Fibroblast of lung (primary cell): ENCODE results near the gene TMEM26.

ENCODE experiments used
- EZH2 ChIP-seq: IDR thresholded peaks from 2 replicates; pipeline ENCODE4 v1.5.1; 2012; ENCODE audit warnings: low read length, control low read depth, mild to moderate bottlenecking; ENCODE audit errors: missing control alignments
- TF ChIP-seq, protein P1 (sequence below), 2 donors: IDR thresholded peaks in 1 of 2; conservative IDR thresholded peaks in 1 of 2; 1 replicate in 1 of 2; 2 replicates in 1 of 2; pipeline ENCODE4 v1.5.1; 2011 to 2012; ENCODE audit warnings: low read length in 2 of 2, control low read depth in 1 of 2, inconsistent platforms in 1 of 2, low read depth in 1 of 2, mild to moderate bottlenecking in 1 of 2

DNA sequence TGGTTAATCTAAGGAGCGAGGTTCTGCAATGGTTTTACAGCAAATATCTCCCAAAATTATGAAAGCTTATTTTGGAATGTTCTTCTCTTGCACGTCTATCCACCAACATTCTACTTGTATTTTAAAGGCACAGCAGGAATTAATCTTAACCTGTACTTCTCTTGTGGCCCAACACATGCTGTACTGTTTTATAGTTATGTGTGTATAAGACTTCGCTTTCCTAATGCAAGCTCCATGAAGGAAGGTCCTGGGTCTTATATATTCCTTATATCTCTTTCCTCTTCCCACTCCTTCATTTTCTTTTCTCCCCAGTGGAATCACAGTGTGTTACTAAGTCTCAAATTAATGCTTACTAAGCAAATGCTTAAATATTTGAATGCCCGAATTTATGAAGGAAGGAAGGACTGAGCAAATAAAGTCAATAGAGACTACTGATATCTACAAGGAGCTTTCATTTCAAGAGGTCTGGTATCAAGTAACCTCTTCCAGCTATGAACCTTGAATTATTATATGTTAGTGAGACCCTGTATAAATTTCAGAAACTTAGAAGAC lies 14.0 kb downstream of the TMEM26 start:
- no peak for TF ChIP-seq EZH2
- TF ChIP-seq, protein P1, sequence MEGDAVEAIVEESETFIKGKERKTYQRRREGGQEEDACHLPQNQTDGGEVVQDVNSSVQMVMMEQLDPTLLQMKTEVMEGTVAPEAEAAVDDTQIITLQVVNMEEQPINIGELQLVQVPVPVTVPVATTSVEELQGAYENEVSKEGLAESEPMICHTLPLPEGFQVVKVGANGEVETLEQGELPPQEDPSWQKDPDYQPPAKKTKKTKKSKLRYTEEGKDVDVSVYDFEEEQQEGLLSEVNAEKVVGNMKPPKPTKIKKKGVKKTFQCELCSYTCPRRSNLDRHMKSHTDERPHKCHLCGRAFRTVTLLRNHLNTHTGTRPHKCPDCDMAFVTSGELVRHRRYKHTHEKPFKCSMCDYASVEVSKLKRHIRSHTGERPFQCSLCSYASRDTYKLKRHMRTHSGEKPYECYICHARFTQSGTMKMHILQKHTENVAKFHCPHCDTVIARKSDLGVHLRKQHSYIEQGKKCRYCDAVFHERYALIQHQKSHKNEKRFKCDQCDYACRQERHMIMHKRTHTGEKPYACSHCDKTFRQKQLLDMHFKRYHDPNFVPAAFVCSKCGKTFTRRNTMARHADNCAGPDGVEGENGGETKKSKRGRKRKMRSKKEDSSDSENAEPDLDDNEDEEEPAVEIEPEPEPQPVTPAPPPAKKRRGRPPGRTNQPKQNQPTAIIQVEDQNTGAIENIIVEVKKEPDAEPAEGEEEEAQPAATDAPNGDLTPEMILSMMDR (conservative IDR thresholded peaks at IDR 0.05 in 1 of 2, IDR thresholded peaks at IDR 0.05 in 1 of 2; ENCODE audit: low read depth in 1 of 2, low read length in 2 of 2): no peak
